ENCODE results near the gene TYRO3. TPM values are rescaled to one million over a fixed set of nuclear protein-coding genes. Genes with fewer than 3 reads are reported as not detected.

The TYRO3 gene
- total RNA-seq, 1 donor from 2014 or later = 106 TPM

DNA sequence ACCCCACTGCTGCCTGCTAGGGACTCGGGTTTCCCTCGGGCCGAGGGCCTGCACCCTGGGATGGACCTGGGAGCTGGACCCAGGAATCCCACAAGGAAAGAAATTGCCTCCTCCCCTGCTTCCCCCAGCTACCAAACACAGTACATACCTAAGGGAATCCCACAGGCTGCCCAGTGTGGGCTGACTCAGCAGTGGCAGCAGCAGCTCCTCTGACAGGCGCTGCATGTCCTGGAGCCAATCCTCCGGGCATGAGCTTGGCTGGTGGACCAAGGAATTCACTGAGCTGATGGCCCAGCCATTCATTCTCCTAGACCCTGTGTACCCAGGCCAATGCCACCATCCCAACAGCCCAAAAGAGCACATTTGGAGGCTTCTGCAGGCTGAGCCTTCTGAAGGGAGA, 35.9 kb upstream of the TYRO3 start:
- H3K4me1 Mint-ChIP-seq (ENCODE audit: low read depth) = no peaks in the 10 kb centered on the region
- no peaks in the 10 kb centered on the region for H3K9me3 Mint-ChIP-seq (ENCODE audit: low read depth)
- no peaks in the 10 kb centered on the region for H3K27me3 Mint-ChIP-seq
- H3K27ac Mint-ChIP-seq = no peak overlapping the region
- DNase-seq (ENCODE audit: low spot score, unreplicated experiment) = no peak
- TF ChIP-seq, protein P1, sequence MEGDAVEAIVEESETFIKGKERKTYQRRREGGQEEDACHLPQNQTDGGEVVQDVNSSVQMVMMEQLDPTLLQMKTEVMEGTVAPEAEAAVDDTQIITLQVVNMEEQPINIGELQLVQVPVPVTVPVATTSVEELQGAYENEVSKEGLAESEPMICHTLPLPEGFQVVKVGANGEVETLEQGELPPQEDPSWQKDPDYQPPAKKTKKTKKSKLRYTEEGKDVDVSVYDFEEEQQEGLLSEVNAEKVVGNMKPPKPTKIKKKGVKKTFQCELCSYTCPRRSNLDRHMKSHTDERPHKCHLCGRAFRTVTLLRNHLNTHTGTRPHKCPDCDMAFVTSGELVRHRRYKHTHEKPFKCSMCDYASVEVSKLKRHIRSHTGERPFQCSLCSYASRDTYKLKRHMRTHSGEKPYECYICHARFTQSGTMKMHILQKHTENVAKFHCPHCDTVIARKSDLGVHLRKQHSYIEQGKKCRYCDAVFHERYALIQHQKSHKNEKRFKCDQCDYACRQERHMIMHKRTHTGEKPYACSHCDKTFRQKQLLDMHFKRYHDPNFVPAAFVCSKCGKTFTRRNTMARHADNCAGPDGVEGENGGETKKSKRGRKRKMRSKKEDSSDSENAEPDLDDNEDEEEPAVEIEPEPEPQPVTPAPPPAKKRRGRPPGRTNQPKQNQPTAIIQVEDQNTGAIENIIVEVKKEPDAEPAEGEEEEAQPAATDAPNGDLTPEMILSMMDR (IDR thresholded peaks at IDR 0.05; ENCODE audit: unreplicated experiment) = no peak
- H3K4me3 Mint-ChIP-seq (ENCODE audit: low read depth) = no peak overlapping the region
- peaks cover 14% of the 10 kb centered on the region for H3K36me3 Mint-ChIP-seq (ENCODE audit: insufficient read depth)

DNA sequence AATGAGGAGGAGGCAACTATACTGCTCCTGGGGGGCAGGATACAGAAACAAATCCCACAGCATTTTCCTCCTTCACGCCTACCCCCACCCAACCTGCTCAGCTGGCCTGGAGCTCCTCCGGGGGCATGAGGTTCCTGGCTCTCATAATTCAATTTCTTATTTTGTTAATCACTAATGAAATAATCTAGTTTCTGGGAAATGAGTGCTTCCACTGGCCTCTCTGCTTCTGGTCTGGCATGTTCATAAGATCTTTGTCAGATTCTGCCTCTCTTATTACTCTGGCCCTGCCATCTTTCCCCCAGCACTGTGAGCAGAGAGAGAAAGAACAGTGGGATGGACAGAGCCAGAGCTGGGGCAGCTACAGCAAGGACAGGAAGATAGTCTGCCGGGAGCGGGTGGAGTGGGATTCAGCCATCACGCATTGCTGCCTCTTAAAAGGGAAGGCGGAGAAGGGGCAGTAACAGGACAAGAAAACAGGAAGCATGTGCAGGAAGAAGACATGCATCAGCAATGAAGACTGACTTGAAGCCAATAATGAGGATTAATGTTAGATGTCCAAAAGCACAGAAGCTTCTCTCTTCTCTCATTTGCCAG, 28.6 kb upstream of the TYRO3 start:
- Mint-ChIP-seq H3K4me3 (ENCODE audit: low read depth) (no peak overlapping the region), H3K27ac (no peak overlapping the region), H3K9me3 (ENCODE audit: low read depth) (no peaks in the 10 kb centered on the region), H3K36me3 (ENCODE audit: insufficient read depth) (peaks cover 14% of the 10 kb centered on the region), H3K4me1 (ENCODE audit: low read depth) (no peaks in the 10 kb centered on the region), H3K27me3 (no peaks in the 10 kb centered on the region)
- TF ChIP-seq, protein P1 (IDR thresholded peaks at IDR 0.05; ENCODE audit: unreplicated experiment) = no peak
- DNase-seq (ENCODE audit: low spot score, unreplicated experiment) = no peak

DNA sequence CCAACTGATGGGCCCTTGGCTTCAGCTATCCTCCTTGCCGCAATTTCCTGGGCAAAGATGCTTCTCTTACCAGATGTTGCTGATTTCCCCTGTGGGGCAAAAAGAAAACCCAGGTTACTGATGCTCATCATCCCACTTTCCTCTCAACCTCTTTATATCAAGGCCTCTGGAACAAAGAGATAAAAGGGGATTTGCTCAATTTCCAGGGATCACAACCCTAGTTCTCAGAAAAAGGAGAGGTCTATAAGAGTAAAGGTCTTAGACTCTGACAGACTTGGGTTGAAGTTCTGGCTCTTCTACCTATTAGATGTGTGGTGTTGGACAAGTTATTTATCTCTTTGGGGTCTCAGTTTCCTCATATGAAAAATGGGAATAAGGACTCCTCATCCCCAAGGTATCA, 23.5 kb upstream of the TYRO3 start:
- TF ChIP-seq, protein P1 (IDR thresholded peaks at IDR 0.05; ENCODE audit: unreplicated experiment) = no peak
- H3K4me1 Mint-ChIP-seq (ENCODE audit: low read depth) = no peaks in the 10 kb centered on the region
- H3K9me3 Mint-ChIP-seq (ENCODE audit: low read depth) = no peaks in the 10 kb centered on the region
- H3K27me3 Mint-ChIP-seq = no peaks in the 10 kb centered on the region
- H3K36me3 Mint-ChIP-seq (ENCODE audit: insufficient read depth) = peaks cover 7% of the 10 kb centered on the region
- H3K27ac Mint-ChIP-seq = no peak overlapping the region
- no peak for DNase-seq (ENCODE audit: low spot score, unreplicated experiment)
- no peak overlapping the region for H3K4me3 Mint-ChIP-seq (ENCODE audit: low read depth)

DNA sequence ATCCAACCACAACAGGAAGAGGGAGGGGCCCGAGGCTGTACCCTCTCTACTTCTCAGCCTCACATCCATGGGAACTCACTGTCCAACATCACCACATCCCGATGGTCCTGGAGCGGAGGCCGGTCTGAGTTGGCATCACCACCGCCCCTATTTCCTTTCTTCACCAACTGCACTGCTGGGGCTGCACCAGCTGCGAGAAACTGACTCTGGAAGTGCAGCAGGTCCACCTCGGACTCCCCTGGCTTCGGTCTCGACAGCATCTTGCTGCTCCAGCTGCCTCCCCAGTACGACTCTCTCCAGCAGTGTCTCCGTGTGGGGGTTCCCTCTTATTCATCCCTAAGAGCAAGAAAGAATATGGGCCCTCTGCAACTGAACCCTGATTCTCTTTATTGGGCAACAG, 22.1 kb upstream of the TYRO3 start:
- Mint-ChIP-seq H3K36me3 (ENCODE audit: insufficient read depth) (peaks cover 7% of the 10 kb centered on the region), H3K4me3 (ENCODE audit: low read depth) (no peak overlapping the region)

DNA sequence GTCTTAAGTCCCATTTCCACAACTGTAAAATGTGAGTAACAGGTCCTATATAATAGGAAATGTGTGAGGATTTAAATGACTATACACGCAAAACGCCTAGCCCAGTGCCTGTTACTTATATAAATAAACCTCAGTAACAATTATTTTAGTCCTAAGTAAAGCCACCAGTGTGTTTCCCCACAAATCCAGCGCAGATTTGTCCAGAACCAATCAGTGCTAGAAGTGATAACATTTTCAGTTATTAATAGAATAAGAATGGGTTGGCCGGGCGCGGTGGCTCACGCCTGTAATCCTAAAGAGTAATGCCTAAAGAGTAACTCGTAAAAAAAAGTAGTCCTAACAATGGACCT, 15.5 kb upstream of the TYRO3 start:
- no peaks in the 10 kb centered on the region for H3K36me3 Mint-ChIP-seq (ENCODE audit: insufficient read depth)
- peak overlapping the region; percentile 99 for H3K27ac Mint-ChIP-seq
- no peaks in the 10 kb centered on the region for H3K27me3 Mint-ChIP-seq
- peak overlapping the region; percentile 97 for H3K4me3 Mint-ChIP-seq (ENCODE audit: low read depth)
- TF ChIP-seq, protein P1 (IDR thresholded peaks at IDR 0.05; ENCODE audit: unreplicated experiment) = no peak
- DNase-seq (ENCODE audit: low spot score, unreplicated experiment) = no peak
- H3K4me1 Mint-ChIP-seq (ENCODE audit: low read depth) = peaks cover 2% of the 10 kb centered on the region
- H3K9me3 Mint-ChIP-seq (ENCODE audit: low read depth) = no peaks in the 10 kb centered on the region

More for the DNA sequence above, 22.1 kb upstream of the TYRO3 start:
- DNase-seq (ENCODE audit: low spot score, unreplicated experiment) = no peak
- Mint-ChIP-seq H3K27ac (no peak overlapping the region), H3K9me3 (ENCODE audit: low read depth) (no peaks in the 10 kb centered on the region), H3K27me3 (no peaks in the 10 kb centered on the region), H3K4me1 (ENCODE audit: low read depth) (no peaks in the 10 kb centered on the region)
- TF ChIP-seq, protein P1 (IDR thresholded peaks at IDR 0.05; ENCODE audit: unreplicated experiment) = no peak
